HEK293 (cell line): ENCODE data around the gene TXNL1.

Experiments used
- FEZF1 ChIP-seq: fragments of 450-650 bp; formaldehyde crosslinking; IDR thresholded peaks from 2 replicates; pipeline ENCODE4 v1.5.1; 2016; ENCODE audit warnings: missing biosample characterization, missing genetic modification characterization
- HIC1 ChIP-seq: fragments of 450-650 bp; formaldehyde crosslinking; IDR thresholded peaks from 2 replicates; pipeline ENCODE4 v1.5.1; 2016; ENCODE audit warnings: missing biosample characterization, missing genetic modification characterization
- KLF1 ChIP-seq: fragments of 450-650 bp; formaldehyde crosslinking; IDR thresholded peaks from 2 replicates; pipeline ENCODE4 v1.5.1; 2016; ENCODE audit warnings: missing biosample characterization, missing genetic modification characterization
- KLF8 ChIP-seq: fragments of 450-650 bp; formaldehyde crosslinking; IDR thresholded peaks from 2 replicates; pipeline ENCODE4 v1.5.1; 2016; ENCODE audit warnings: missing biosample characterization, missing genetic modification characterization
- KLF9 ChIP-seq: fragments of 450-650 bp; formaldehyde crosslinking; IDR thresholded peaks from 2 replicates; pipeline ENCODE4 v1.5.1; 2016; ENCODE audit warnings: missing biosample characterization, missing genetic modification characterization, low read depth
- PATZ1 ChIP-seq: fragments of 450-650 bp; formaldehyde crosslinking; IDR thresholded peaks from 2 replicates; pipeline ENCODE4 v1.5.1; 2016; ENCODE audit warnings: missing biosample characterization, missing genetic modification characterization
- PRDM2 ChIP-seq: fragments of 450-650 bp; formaldehyde crosslinking; IDR thresholded peaks from 2 replicates; pipeline ENCODE4 v1.5.1; 2016; ENCODE audit warnings: missing biosample characterization, missing genetic modification characterization, borderline replicate concordance
- PRDM4 ChIP-seq: fragments of 450-650 bp; formaldehyde crosslinking; IDR thresholded peaks from 2 replicates; pipeline ENCODE4 v1.5.1; 2017; ENCODE audit warnings: missing biosample characterization, missing genetic modification characterization
- PRDM6 ChIP-seq: fragments of 450-650 bp; formaldehyde crosslinking; IDR thresholded peaks from 2 replicates; pipeline ENCODE4 v1.5.1; 2017; ENCODE audit warnings: missing biosample characterization, missing genetic modification characterization
- REST ChIP-seq: fragments of 450-650 bp; formaldehyde crosslinking; IDR thresholded peaks from 2 replicates; pipeline ENCODE4 v1.5.1; 2016; ENCODE audit warnings: missing biosample characterization, missing genetic modification characterization
- WT1 ChIP-seq: fragments of 450-650 bp; formaldehyde crosslinking; IDR thresholded peaks from 2 replicates; pipeline ENCODE4 v1.5.1; 2016; ENCODE audit warnings: missing biosample characterization, missing genetic modification characterization
- ZBTB1 ChIP-seq: fragments of 450-650 bp; formaldehyde crosslinking; IDR thresholded peaks from 2 replicates; pipeline ENCODE4 v1.5.1; 2016; ENCODE audit warnings: missing biosample characterization, missing genetic modification characterization
- ZBTB17 ChIP-seq: fragments of 450-650 bp; formaldehyde crosslinking; IDR thresholded peaks from 2 replicates; pipeline ENCODE4 v1.5.1; 2016; ENCODE audit warnings: missing biosample characterization, missing genetic modification characterization
- ZFP3 ChIP-seq: fragments of 450-650 bp; formaldehyde crosslinking; IDR thresholded peaks from 2 replicates; pipeline ENCODE4 v1.5.1; 2016; ENCODE audit warnings: low read depth, missing biosample characterization, missing genetic modification characterization
- ZNF169 ChIP-seq: fragments of 450-650 bp; formaldehyde crosslinking; IDR thresholded peaks from 2 replicates; pipeline ENCODE4 v1.5.1; 2016; ENCODE audit warnings: missing biosample characterization, missing genetic modification characterization
- ZNF302 ChIP-seq: fragments of 450-650 bp; formaldehyde crosslinking; IDR thresholded peaks from 2 replicates; pipeline ENCODE4 v1.5.1; 2016; ENCODE audit warnings: missing biosample characterization, missing genetic modification characterization, low read depth
- ZNF366 ChIP-seq: fragments of 450-650 bp; formaldehyde crosslinking; conservative IDR thresholded peaks from 2 replicates; pipeline ENCODE4 v1.5.1; 2016; ENCODE audit warnings: missing biosample characterization, missing genetic modification characterization
- ZNF596 ChIP-seq: fragments of 450-650 bp; IDR thresholded peaks from 2 replicates; pipeline ENCODE4 v1.5.0; 2018; ENCODE audit warnings: missing biosample characterization, mild to moderate bottlenecking, missing genetic modification characterization, moderate library complexity
- ZNF623 ChIP-seq: fragments of 450-650 bp; formaldehyde crosslinking; IDR thresholded peaks from 2 replicates; pipeline ENCODE4 v1.5.1; 2016; ENCODE audit warnings: missing biosample characterization, missing genetic modification characterization
- ZXDB ChIP-seq: fragments of 450-650 bp; formaldehyde crosslinking; IDR thresholded peaks from 2 replicates; pipeline ENCODE4 v1.5.1; 2016; ENCODE audit warnings: missing biosample characterization, missing genetic modification characterization

Gene TXNL1

GRCh38 chr18:56638232-56639103, at the start of gene TXNL1 (continued):
- 0 out of 2 replicates have a peak, but pooled peaks have one; percentile 18 for TF ChIP-seq PRDM4 (tag by site-specific recombination)
- TF ChIP-seq KLF9 (tag by site-specific recombination) = peak; percentile 91
- no peak for TF ChIP-seq ZNF169 (tag by site-specific recombination)
- no peak for TF ChIP-seq ZNF623
- no peak for TF ChIP-seq HIC1 (tag by site-specific recombination)
- no peak for TF ChIP-seq WT1
- peak; percentile 71 for TF ChIP-seq ZXDB (tag by site-specific recombination)
- TF ChIP-seq ZFP3 (tag by site-specific recombination) = no peak
- no peak for TF ChIP-seq ZNF302
- peak; percentile 85 for TF ChIP-seq ZBTB17 (tag by site-specific recombination)
- 0 out of 2 replicates have a peak, but pooled peaks have one; percentile 18 for TF ChIP-seq FEZF1
- TF ChIP-seq ZNF366 (tag by site-specific recombination) = peak; percentile 44; the same call in 1 of the 2 replicates
- TF ChIP-seq KLF1 (tag by site-specific recombination) = no peak
- no peak for TF ChIP-seq REST (tag by site-specific recombination)
- TF ChIP-seq ZBTB1 (tag by site-specific recombination) = no peak
- no peak for TF ChIP-seq ZNF596 (tag by site-specific recombination)
- TF ChIP-seq PATZ1 (tag by site-specific recombination) = peak; percentile 80
- no peak for TF ChIP-seq PRDM2 (tag by site-specific recombination)
- no peak; the same call in 1 of the 2 replicates for TF ChIP-seq KLF8 (tag by site-specific recombination)
- TF ChIP-seq PRDM6 (tag by site-specific recombination) = no peak
